HEK293T (cell line): ENCODE data around the gene KIAA0513.

Source experiments
- ARNT ChIP-seq: fragments of 450-650 bp; IDR thresholded peaks from 2 replicates; pipeline ENCODE4 v1.6.1; 2017; ENCODE audit warnings: mild to moderate bottlenecking
- BHLHE40 ChIP-seq: fragments of 450-650 bp; IDR thresholded peaks from 2 replicates; pipeline ENCODE4 v1.6.1; 2016; ENCODE audit warnings: mild to moderate bottlenecking, moderate library complexity, borderline replicate concordance
- ELF4 ChIP-seq: fragments of 450-650 bp; IDR thresholded peaks from 2 replicates; pipeline ENCODE4 v1.6.1; 2017; ENCODE audit warnings: antibody characterized with exemption
- FOXM1 ChIP-seq: fragments of 450-650 bp; IDR thresholded peaks from 2 replicates; pipeline ENCODE4 v1.6.1; 2017; ENCODE audit warnings: mild to moderate bottlenecking, borderline replicate concordance
- L3MBTL2 ChIP-seq: fragments of 450-650 bp; conservative IDR thresholded peaks from 2 replicates; pipeline ENCODE4 v1.6.1; 2016; ENCODE audit warnings: mild to moderate bottlenecking
- LEF1 ChIP-seq: fragments of 450-650 bp; IDR thresholded peaks from 2 replicates; pipeline ENCODE4 v1.6.1; 2017; ENCODE audit warnings: mild to moderate bottlenecking, borderline replicate concordance
- SP1 ChIP-seq: fragments of 450-650 bp; IDR thresholded peaks from 2 replicates; pipeline ENCODE4 v1.6.1; 2017
- SUZ12 ChIP-seq: fragments of 450-650 bp; IDR thresholded peaks from 2 replicates; pipeline ENCODE4 v1.6.1; 2016; ENCODE audit warnings: mild to moderate bottlenecking
- TARDBP ChIP-seq: fragments of 450-650 bp; IDR thresholded peaks from 2 replicates; pipeline ENCODE4 v1.6.1; 2016

DNA sequence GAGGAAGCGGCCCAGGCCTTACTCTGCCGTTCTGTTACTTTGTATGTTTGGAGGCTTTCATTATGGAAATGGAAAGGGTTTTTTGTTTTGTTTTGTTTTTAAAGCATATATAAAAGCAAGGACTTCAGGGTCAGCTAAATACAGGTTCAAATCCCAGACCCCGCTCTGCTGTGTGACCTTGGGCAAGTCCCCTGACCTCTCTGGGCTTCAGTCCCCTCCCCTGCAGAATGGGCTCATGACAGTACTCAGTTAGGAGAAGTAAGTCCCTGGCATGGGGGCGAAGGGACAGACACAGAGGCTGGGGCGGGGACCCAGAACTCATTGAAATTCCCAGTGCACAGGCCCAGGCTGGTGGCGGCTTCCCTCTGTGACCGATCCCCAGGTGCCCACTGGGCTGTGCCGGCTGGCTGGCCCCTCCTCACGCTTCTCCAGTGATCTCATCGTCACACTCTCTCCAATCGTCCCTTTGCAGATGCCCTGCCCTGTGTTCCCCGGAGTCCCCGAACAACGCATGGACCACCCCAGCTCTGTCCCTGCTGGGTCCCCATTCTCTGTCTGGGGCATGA lies 85.7 kb downstream of the KIAA0513 start:
- TF ChIP-seq SP1: no peak
- no peak for TF ChIP-seq TARDBP
- TF ChIP-seq ELF4: no peak
- no peak for TF ChIP-seq SUZ12
- TF ChIP-seq FOXM1: no peak
- no peak for TF ChIP-seq L3MBTL2
- no peak for TF ChIP-seq BHLHE40
- no peak for TF ChIP-seq LEF1
- no peak for TF ChIP-seq ARNT
